Cardiac fibroblast (primary cell): ENCODE measurements around the gene GIPR.
A peak's percentile ranks its signal among the peaks of the same experiment; 100 is the strongest.

Experiments
- DNase-seq, 2 donors: peaks; one replicate each; pipeline versions ENCODE4 v3.0.0 to v3.0.0-alpha.2; 2010; ENCODE audit warnings: low read depth in 2 of 2
- H3K4me3 ChIP-seq, 2 donors: replicated peaks in 1 of 2; 1 replicate in 1 of 2; 2 replicates in 1 of 2; pipeline ENCODE4 v1.5.1; 2011; ENCODE audit warnings: low read depth in 2 of 2, low read length in 2 of 2, mild to moderate bottlenecking in 2 of 2, moderate library complexity in 1 of 2
- TF ChIP-seq, protein P1 (sequence below): IDR thresholded peaks from one replicate; pipeline ENCODE4 v1.5.1; 2011; ENCODE audit warnings: low read depth, mild to moderate bottlenecking, low read length, inconsistent platforms

The GIPR gene

DNA sequence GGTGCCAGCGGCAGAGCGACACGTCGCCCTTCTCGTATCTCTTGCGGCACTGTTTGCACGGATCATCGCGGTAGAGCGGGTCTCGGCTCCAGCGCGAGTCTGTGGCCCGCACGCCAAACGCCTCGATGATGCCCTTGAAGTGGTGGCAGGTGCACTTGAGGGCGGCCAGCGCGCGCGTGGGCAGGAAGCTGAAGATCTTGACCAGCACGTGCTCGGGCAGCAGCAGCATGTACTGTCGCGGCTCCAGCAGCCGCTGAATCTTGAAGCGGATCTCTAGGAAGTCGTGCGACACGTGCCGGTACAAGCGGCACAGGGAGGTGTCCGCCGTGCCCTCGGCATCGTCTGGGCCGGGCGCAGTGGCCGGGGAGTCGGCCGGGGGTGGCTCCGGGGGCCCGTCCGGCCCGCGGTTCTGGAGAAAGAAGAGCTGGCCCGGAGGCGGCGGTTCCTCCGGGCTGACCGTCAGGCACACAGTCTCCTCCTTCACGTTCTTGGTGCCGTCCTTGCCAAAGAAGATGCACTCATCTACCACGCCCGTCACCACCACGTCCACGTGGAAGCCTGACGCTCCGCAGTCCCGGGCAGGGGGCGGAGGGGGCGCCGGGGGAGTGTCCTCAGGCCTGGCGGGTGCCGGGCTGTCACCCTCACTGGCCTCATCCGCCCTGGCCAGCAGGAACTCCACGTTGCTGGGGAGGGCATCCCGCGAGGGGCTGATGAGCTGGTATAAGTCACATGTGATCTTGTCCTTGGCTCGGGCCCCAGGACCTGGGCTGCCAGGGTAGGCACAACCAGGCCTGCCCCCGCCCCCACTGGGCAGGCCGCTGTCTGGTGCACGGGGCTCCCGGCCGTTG lies 44.1 kb downstream of the GIPR start:
- TF ChIP-seq, protein P1, sequence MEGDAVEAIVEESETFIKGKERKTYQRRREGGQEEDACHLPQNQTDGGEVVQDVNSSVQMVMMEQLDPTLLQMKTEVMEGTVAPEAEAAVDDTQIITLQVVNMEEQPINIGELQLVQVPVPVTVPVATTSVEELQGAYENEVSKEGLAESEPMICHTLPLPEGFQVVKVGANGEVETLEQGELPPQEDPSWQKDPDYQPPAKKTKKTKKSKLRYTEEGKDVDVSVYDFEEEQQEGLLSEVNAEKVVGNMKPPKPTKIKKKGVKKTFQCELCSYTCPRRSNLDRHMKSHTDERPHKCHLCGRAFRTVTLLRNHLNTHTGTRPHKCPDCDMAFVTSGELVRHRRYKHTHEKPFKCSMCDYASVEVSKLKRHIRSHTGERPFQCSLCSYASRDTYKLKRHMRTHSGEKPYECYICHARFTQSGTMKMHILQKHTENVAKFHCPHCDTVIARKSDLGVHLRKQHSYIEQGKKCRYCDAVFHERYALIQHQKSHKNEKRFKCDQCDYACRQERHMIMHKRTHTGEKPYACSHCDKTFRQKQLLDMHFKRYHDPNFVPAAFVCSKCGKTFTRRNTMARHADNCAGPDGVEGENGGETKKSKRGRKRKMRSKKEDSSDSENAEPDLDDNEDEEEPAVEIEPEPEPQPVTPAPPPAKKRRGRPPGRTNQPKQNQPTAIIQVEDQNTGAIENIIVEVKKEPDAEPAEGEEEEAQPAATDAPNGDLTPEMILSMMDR: no peak
- no peak overlapping the region for H3K4me3 ChIP-seq
- no peak for DNase-seq

DNA sequence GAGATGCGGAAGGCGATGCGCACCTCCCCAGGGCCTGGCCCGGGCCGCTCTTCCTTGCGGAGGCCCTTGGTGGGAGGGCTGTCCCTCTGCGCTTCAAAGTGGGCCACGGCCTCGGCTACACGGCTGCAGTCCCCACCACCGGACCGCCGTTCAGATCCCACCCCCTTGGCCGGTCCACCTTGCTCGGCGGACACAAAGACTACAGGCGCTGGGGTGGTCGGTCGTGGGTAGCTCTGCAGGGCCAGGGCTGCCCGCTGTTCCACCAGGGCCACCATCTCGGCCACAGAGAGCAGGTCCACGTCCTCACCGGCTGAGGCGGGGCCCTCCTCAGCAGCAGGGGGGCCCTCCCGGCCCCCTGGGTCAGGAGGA lies 44.7 kb downstream of the GIPR start:
- no peak overlapping the region for H3K4me3 ChIP-seq
- no peak for DNase-seq
- TF ChIP-seq, protein P1: no peak

DNA sequence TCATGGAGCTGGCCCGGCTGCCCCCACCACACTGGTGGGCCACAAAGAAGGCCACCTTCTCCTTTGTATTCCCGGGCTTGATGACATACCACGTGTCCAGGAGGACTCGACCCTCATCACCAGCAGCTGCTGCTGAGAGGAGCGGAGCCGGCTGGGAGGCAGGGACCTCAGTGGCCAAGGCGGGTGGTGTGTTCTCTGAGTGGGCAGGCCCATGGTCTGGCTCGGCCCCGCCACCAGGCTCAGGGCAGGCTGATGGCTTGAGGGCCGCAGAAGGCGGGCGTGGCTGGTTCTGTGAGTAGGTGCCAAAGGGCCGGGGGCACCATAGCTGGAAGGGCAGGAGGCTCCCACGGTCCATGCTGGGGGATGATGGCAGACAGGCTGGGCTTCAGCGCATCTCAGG lies 45.1 kb downstream of the GIPR start:
- TF ChIP-seq, protein P1: no peak
- no peak for DNase-seq
- no peak overlapping the region for H3K4me3 ChIP-seq

DNA sequence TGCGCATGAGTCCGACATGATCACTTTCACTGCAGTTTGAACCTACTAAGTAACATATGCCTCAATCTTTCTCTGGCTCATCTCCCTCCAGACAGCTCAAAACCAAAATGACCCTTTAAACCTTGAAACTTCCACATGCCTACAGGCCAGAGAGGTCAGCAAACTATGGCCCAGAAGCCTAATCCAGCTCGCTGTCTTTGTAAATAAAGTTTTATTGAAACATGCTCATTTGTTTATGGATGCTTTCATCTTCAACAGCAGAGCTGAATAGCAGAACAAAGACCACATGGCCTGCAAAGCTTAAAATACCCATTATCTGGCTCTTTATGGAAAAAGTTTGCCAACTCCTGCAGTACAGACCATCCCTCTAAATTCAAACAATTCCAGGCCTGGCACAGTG lies 47.1 kb downstream of the GIPR start:
- TF ChIP-seq, protein P1: no peak
- peak in 1 of 2 donors; percentile 13 for DNase-seq
- no peak overlapping the region for H3K4me3 ChIP-seq

DNA sequence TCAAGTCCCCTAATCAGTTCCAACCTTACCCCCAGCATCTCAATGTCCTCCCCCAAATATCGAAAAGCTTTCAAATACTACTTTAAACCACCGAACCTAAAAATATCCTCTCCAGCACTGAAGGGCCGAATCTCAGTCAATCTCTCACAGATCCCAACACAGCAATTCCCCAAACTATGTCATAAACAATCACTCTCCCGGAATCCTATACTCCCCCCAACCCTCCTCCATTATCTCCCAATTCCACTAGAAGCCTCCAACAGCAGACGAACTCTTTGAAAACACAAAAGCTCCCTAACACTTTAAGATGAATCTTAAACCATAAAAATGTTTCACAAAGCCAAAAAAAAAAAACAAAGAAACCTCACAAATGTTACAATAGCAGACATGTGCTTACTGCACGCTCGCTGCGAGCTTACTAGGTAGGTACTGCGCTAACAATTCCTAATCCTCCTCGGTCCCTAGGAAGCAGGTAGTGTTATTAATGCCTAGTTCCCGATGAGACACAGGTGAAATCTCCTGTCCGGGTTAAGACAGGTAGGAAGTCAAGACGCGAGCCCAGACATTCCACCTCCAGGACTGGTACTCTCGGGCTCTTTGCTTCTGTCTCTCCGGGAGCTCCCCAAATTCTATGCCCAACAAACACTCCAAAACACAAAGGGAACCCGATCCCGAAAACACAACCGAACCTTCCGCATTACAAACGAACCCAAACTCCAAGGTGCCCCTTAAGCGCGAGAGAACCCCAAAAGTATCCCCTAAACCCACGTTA lies 48.5 kb downstream of the GIPR start:
- peak; percentile 38 to 41 for DNase-seq
- TF ChIP-seq, protein P1: no peak

DNA sequence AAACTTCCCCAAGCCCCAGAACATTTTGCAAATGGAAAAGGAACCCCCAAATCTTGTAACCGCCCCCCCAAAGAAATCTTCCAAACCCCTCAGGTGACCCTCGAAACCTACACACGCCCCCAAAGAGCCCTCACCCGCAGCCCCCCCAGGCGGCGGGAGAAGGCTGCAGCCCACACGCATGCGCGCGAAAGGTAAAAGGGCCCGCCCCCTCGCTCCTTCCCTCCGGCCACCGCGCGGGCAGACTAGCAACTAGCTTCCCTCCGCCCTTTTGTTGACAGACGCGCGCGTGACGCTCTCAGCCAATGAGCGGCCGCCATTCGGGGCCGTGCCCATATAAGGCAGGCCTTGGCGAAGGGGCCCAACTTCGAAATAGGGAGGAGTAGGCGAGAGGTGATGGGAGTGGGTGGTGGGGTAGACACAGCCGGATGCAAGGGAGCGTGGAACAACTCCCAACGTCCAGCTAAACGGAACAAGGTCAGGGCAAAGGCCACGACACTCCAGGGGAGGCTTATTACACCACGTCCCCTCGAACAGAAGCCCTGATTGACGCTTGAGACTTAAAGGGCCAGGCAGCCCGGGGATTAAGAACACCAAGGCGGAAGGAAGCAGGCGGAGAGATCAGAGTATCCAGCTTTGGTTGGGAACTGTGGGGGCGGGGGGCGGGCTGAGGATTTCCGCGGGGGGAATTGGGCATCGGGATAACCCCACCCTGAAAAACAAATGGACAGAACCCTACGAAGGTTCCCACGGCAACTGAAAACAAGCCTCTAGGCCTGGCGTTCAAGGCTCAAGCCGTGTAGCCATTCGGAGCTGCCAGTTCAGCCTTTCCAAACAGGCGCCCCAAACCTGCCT lies 49.3 kb downstream of the GIPR start:
- peak overlapping the region; percentile 72 to 73 for H3K4me3 ChIP-seq
- TF ChIP-seq, protein P1: peak; percentile 26
- peak; percentile 99 to 100 for DNase-seq

More for the DNA sequence above, 48.5 kb downstream of the GIPR start:
- H3K4me3 ChIP-seq: peak overlapping the region; percentile 72 to 73
